Measurements from ENCODE around the gene CALN1.

Gene CALN1

DNA sequence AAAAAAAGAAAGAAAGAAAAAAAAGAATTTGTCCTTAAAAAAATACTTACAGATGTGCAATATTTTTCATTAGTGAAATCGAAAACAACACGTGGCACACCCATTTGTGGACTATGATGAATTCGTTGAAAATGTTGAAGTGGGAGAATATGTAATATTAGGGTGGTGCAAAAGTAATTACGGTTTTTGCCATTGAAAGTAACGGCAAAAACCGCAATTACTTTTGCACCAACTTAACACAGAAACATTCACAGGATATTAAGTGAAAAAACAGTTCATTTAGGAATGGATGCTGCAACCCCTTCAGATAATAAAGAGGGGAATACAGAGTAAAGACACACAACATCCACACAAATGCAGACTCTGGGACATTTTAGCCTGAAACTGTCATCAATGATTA is 96.0 kb downstream of the CALN1 start:
- Mint-ChIP-seq H3K9me3 (peaks cover 5% of the 10 kb centered on the region), H3K4me1 (no peaks in the 10 kb centered on the region), H3K36me3 (no peaks in the 10 kb centered on the region), H3K27me3 (no peaks in the 10 kb centered on the region), H3K4me3 (no peak overlapping the region), H3K27ac (no peak overlapping the region)

DNA sequence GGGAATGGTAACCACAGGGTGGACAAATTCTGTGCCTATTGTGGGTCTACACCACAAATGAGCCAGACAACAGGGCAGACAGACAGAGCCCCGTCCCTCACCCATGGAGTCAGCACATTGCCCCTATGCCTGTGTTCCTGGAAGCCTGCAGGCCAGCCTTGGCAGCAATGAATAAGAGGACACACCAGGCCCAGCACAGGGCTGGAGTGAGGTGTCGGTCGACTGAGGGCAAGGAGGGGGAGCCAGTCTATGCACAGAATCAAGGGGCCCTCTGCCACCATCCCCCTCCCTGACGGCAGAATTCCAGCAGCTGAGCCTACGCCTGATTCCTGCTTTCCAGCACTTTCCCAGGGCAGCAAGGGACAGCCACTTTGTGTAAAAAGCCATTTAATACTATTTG is 98.2 kb downstream of the CALN1 start:
- Mint-ChIP-seq H3K9me3 (peaks cover 1% of the 10 kb centered on the region), H3K27me3 (no peaks in the 10 kb centered on the region), H3K27ac (no peak overlapping the region), H3K4me3 (no peak overlapping the region), H3K36me3 (no peaks in the 10 kb centered on the region), H3K4me1 (no peaks in the 10 kb centered on the region)

DNA sequence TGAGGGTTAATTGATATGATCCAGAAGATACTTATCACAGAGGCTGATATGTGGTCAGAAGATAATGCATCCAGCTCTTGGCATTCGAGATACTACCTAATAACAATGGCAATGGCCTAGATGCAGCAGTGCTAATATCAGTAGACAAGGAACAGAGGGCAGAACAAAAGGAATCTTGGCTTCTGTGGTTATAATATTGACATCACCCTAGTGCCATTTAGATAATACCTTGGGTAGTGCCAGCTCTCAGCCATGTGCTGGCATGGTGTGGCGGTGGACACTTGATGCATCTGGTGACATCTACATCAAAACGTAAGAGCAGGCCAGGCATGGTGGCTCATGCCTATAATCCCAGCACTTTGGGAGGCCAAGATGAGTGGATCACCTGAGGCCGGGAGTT is 101.8 kb downstream of the CALN1 start:
- Mint-ChIP-seq H3K4me3 (no peak overlapping the region), H3K27ac (no peak overlapping the region)

DNA sequence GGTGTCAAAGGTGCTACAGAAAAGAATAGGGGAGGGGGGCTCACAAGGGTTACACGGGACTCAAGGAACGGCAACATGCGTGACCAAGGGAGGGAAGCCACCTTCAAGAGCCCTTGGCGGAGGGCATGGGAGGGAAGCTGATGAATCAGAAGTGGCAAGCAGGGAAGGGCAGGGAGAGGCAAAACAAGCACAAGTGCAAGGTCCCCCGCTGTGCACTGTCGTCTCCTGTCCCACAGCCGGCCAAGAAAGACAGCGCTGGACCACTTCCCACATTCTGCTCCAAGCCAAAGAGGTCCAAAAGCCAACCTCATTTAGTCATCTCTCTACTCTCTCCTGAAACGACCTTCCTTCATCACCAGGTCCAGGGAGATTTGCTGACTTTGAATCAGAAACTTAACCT is 102.7 kb downstream of the CALN1 start:
- H3K4me3 Mint-ChIP-seq = no peak overlapping the region
- H3K36me3 Mint-ChIP-seq = no peaks in the 10 kb centered on the region
- H3K27ac Mint-ChIP-seq = no peak overlapping the region
- H3K9me3 Mint-ChIP-seq = no peaks in the 10 kb centered on the region
- no peaks in the 10 kb centered on the region for H3K4me1 Mint-ChIP-seq
- H3K27me3 Mint-ChIP-seq = peaks cover 7% of the 10 kb centered on the region

More for the DNA sequence above, 101.8 kb downstream of the CALN1 start:
- Mint-ChIP-seq H3K27me3 (peaks cover 7% of the 10 kb centered on the region), H3K36me3 (no peaks in the 10 kb centered on the region), H3K4me1 (no peaks in the 10 kb centered on the region), H3K9me3 (no peaks in the 10 kb centered on the region)

DNA sequence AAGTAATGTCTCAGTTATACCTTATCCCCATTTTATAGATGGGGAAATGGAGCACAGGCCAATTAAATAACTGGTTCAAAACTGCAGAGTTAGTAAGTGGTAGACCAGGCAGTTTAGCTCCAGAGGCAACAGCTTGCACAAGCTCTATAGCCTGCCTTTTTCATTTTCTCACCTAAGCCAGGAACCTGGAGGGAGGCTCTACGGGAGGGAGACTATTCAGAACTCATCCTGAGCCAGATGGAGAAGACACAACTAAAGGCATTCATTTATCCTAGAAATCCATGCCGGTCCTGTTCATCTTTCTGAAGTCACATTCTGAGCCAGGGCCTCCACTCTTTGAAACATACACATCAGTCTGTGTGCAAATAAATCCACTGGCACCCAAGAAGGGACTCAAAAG is 103.2 kb downstream of the CALN1 start:
- Mint-ChIP-seq H3K27ac (no peak overlapping the region), H3K4me1 (no peaks in the 10 kb centered on the region), H3K36me3 (no peaks in the 10 kb centered on the region), H3K4me3 (no peak overlapping the region), H3K27me3 (peaks cover 7% of the 10 kb centered on the region), H3K9me3 (no peaks in the 10 kb centered on the region)

DNA sequence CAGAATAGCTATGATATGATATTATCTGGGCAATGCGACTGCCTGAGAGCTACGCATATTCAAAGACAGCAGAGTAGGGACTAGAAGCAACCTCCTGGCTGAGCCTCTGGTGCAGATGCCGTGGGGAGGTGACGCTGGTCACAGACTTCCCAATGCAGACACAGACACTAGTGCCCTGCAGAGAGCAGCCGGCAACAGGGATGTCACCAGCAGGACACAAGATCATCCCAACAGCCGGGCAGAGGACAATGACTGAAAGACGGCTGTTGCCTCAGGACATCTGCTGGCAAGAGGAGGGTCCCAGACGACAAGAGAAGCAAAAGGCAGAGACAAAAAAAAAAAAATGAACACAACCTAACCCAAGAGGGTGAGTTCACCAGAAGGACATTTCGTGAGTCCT is 104.6 kb downstream of the CALN1 start:
- Mint-ChIP-seq H3K36me3 (no peaks in the 10 kb centered on the region), H3K27ac (no peak overlapping the region), H3K4me1 (no peaks in the 10 kb centered on the region), H3K27me3 (peaks cover 7% of the 10 kb centered on the region), H3K9me3 (no peaks in the 10 kb centered on the region), H3K4me3 (no peak overlapping the region)

DNA sequence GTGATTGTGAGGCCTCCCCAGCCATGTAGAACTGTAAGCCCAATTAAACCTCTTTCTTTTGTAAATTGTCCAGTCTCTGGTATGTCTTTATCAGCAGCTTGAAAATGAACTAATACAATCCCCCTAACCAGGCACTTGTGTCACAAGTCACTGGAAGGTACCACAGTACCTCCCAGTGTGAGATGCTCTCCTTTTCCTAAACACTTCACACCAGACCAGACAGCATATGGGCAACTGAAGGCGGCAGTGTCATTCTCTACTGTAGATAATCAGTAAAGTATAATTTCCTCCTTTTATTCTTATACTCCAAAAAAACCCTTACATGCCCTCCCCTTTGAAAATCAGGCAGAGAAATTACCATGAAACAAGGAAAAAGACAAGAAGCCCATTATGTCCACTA is 113.2 kb downstream of the CALN1 start:
- Mint-ChIP-seq H3K36me3 (no peaks in the 10 kb centered on the region), H3K4me3 (no peak overlapping the region), H3K4me1 (no peaks in the 10 kb centered on the region), H3K9me3 (peaks cover 13% of the 10 kb centered on the region), H3K27me3 (peaks cover 2% of the 10 kb centered on the region), H3K27ac (no peak overlapping the region)

DNA sequence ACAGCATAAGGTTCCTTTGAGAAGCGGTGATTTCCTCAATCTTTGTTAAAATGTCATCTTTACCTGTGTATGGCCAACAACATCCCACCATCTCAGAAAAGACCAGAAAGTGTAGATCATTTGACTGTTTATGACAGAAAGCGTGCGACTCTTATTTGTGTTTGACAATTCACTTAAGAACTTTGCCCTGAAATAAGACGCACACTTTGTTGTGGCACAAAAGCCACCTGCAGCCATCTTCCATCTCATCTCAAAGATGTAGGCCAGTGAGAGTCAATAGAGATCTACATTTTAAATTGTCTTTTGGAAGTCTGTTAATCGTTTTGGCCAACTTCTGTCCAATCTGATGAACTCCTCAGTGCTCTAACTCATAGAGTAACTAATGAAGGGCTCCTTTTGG is 114.0 kb downstream of the CALN1 start:
- Mint-ChIP-seq H3K4me1 (no peaks in the 10 kb centered on the region), H3K36me3 (no peaks in the 10 kb centered on the region), H3K9me3 (peaks cover 13% of the 10 kb centered on the region), H3K27ac (no peak overlapping the region), H3K27me3 (peaks cover 2% of the 10 kb centered on the region), H3K4me3 (no peak overlapping the region)

DNA sequence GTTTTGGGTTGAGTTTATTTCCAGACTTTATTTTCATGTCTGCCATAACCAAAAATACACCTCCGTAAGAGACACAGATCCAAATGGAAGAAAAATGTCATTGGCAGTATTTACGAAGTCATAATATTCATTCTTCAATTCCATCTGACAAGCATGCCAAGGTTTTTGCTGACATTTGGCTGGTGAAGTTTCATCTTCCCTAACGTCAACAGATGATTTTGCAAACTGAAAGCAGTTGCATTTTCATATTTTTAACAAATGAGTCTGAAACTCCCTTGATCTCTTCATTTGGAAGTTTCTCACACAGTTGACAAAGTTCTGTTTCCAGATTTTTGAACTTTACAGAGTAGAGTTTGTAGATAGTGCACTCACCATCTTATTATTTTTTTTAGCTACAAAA is 114.5 kb downstream of the CALN1 start:
- Mint-ChIP-seq H3K4me3 (no peak overlapping the region), H3K27me3 (peaks cover 2% of the 10 kb centered on the region), H3K4me1 (no peaks in the 10 kb centered on the region), H3K27ac (no peak overlapping the region), H3K9me3 (peaks cover 13% of the 10 kb centered on the region), H3K36me3 (no peaks in the 10 kb centered on the region)

DNA sequence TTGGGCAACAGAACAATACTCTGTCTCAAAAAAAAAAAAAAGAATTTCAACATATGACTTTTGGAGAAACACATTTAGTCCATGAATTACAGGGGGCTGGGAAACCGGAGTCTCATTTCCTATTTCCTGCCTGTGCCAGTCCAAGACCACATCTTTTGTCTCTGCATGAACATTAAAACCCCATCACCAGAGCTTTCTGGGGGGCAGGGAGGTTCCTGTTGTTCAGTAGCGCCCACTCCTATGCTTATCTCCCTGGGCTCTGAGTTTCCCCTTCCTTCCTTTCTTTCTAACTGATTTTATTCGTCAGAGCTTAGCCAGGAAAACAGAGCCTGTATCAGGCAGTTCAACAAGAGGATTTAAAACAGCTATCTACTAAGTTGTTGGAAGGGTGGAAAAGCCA is 119.3 kb downstream of the CALN1 start:
- Mint-ChIP-seq H3K9me3 (no peaks in the 10 kb centered on the region), H3K36me3 (no peaks in the 10 kb centered on the region), H3K27me3 (no peaks in the 10 kb centered on the region), H3K4me1 (no peaks in the 10 kb centered on the region), H3K4me3 (no peak overlapping the region), H3K27ac (no peak overlapping the region)

DNA sequence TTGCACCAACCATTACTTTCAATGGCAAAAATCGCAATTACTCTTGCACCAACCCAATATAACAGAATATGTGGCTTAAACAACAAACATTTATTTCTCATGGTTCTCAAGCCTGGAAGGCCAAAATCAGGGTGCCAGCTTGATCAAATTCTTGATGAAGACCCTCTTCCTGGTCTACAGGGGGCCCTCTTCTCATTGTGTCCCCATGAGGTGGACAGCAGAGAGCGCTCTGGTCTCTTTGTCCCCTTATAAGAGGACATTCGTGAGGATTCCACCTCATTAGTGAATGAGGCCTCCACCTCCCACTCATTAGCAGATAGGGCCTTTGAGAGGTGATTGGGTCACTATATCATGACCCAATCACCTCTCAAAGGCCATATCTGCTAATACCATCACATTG is 120.0 kb downstream of the CALN1 start:
- no peaks in the 10 kb centered on the region for H3K4me1 Mint-ChIP-seq
- no peaks in the 10 kb centered on the region for H3K36me3 Mint-ChIP-seq
- H3K4me3 Mint-ChIP-seq = no peak overlapping the region
- no peaks in the 10 kb centered on the region for H3K27me3 Mint-ChIP-seq
- no peak overlapping the region for H3K27ac Mint-ChIP-seq
- H3K9me3 Mint-ChIP-seq = no peaks in the 10 kb centered on the region

DNA sequence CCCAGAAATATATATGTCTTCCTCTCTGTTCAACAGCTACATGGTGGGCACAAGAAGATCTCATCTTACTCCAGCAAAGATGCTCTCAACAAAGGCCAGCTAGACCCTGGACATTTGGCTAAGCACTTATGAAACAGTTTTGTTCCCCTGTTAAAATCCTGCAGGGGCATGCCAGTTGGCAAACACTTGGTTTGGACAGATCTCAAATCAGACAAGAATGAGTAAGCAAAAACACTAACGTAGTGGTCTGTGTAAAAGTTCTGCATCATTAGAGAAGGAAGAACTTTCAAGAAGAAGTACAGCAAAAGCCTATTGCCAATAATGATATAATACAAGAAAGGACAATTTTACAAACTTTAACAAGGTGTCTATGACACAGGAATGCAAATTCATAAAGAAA is 125.6 kb downstream of the CALN1 start:
- Mint-ChIP-seq H3K4me1 (no peaks in the 10 kb centered on the region), H3K27ac (no peak overlapping the region), H3K36me3 (no peaks in the 10 kb centered on the region), H3K27me3 (no peaks in the 10 kb centered on the region), H3K4me3 (no peak overlapping the region), H3K9me3 (no peaks in the 10 kb centered on the region)

DNA sequence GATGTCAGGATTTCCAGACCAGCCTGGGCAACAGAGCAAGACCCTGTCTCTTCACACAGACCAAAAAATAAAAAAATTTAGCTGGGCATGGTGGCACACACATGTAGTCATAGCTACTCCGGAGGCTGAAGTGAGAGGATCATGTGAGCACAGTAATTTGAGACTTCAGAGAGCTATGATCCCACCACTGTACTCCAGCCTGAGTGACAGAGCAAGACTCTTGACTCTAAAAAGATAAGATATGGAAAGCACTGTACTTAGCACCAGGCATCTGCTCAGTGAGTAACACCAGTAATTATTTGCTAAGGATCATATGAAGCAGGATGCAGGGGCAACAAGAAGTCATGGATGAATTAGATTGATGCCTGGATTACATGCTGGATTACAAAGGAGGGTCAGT is 128.8 kb downstream of the CALN1 start:
- H3K4me1 Mint-ChIP-seq = no peaks in the 10 kb centered on the region
- H3K27me3 Mint-ChIP-seq = no peaks in the 10 kb centered on the region
- H3K9me3 Mint-ChIP-seq = peaks cover 6% of the 10 kb centered on the region
- no peaks in the 10 kb centered on the region for H3K36me3 Mint-ChIP-seq
- no peak overlapping the region for H3K27ac Mint-ChIP-seq
- H3K4me3 Mint-ChIP-seq = no peak overlapping the region

DNA sequence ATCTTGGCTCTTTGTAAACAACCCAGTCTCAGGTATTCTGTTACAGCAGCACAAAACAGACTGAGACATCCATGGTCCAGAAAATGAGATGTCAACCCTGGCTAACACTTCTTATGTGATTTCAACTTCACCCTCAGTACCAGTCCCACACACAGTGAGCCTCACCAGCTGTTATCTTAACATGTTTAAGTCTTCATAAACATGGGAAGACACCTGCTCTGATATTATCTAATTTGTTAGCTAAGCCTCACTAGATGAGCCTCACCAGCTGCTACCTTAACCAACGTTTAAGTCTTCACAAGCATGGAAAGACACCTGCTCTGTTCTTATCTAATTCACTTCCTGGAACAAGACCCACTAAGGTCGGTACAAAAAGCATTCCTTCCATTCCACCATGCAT is 130.8 kb downstream of the CALN1 start:
- Mint-ChIP-seq H3K27me3 (no peaks in the 10 kb centered on the region), H3K27ac (no peak overlapping the region), H3K36me3 (no peaks in the 10 kb centered on the region), H3K9me3 (peaks cover 16% of the 10 kb centered on the region), H3K4me3 (no peak overlapping the region), H3K4me1 (no peaks in the 10 kb centered on the region)

DNA sequence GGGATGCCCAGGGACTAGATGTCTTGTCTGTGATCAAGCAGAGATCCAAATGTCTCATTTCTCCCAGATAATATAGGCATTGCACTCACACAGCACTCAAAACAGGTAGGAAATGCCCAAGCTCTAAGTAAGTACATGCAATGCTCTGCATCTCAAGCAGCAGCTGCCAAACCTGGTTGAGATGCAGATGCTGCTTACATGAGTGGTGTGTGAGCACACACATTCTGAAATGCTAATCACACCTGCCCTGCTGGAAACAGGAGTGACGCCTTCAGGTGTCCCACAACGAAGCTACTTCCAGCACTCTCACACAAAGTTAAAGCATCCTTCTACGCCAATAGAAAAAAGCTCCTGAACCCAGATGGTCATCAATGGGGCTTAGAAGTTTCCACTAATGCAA is 132.9 kb downstream of the CALN1 start:
- Mint-ChIP-seq H3K4me3 (no peak overlapping the region), H3K36me3 (no peaks in the 10 kb centered on the region), H3K9me3 (peaks cover 20% of the 10 kb centered on the region)

DNA sequence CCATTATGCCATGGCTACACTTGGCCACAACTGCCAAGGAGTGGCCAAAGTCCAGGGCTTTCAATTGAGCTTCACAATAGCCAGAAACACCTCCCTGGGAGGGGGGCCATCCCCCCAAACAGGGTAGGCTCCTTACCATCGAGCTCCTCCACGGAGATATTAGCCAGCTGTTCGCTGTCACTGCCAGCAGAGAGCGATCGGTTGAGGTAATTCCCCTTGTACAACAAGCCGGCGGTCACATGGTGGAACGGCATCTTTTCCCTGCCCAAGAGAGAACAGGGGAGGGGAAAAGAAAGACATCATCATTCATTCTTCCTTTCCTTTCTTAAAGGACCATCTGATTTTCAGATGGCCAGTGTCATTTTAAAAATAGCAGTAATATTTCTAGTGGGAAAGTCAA is 133.6 kb downstream of the CALN1 start:
- Mint-ChIP-seq H3K27me3 (no peaks in the 10 kb centered on the region), H3K4me3 (no peak overlapping the region), H3K36me3 (no peaks in the 10 kb centered on the region), H3K4me1 (no peaks in the 10 kb centered on the region), H3K27ac (no peak overlapping the region), H3K9me3 (peaks cover 20% of the 10 kb centered on the region)

More for the DNA sequence above, 132.9 kb downstream of the CALN1 start:
- H3K27me3 Mint-ChIP-seq = no peaks in the 10 kb centered on the region
- H3K27ac Mint-ChIP-seq = no peak overlapping the region
- no peaks in the 10 kb centered on the region for H3K4me1 Mint-ChIP-seq

DNA sequence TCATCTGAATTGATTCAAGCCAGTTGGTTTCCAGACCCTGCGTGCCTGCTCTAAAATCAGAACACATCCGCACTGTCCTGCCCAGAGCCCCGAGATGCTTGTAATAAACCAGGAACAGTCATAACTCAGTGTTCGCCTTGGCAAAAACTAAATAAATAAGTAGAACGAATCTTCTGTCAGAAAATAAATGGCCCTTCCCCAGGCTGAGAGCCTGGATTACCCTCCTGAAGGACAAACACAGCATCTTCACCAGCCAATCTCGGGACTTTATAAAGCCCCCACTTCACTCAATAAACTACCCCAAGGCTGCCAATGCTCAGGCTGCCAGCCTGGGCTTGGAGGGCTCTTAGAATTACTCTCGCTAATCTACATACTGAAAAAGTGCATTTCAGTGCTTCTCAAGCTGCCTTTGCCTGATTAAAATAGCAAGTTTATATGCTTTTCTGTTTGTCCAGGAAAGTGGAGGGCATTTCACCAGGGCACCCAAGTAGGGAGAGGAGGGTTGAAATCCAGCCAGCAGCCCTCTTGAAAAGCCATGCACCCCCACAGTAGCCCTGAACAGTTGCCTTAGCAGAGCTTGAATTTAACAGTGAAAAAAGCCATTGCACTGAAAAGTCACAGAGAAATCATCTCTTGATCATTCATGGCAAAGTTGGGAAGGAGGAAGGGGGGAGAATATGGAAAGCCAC is 136.6 kb downstream of the CALN1 start:
- H3K9me3 Mint-ChIP-seq = peaks cover 20% of the 10 kb centered on the region
- H3K27ac Mint-ChIP-seq = no peak overlapping the region
- H3K36me3 Mint-ChIP-seq = no peaks in the 10 kb centered on the region
- H3K4me1 Mint-ChIP-seq = no peaks in the 10 kb centered on the region
- no peaks in the 10 kb centered on the region for H3K27me3 Mint-ChIP-seq
- no peak overlapping the region for H3K4me3 Mint-ChIP-seq

Data from activated naive CD4-positive, alpha-beta T cell treated with anti-CD3 and anti-CD28 coated beads, Interleukin-2, amount 50 U/mL, for 24 hours (primary cell).